GM12801 (cell line): ENCODE data around the gene DNAJB7.

ENCODE experiments used
- CTCF ChIP-seq: IDR thresholded peaks from one replicate; pipeline ENCODE4 v1.5.1; 2011; ENCODE audit warnings: control low read depth; ENCODE audit not compliant: insufficient read length; ENCODE audit errors: extremely low read depth

The DNAJB7 gene

DNA sequence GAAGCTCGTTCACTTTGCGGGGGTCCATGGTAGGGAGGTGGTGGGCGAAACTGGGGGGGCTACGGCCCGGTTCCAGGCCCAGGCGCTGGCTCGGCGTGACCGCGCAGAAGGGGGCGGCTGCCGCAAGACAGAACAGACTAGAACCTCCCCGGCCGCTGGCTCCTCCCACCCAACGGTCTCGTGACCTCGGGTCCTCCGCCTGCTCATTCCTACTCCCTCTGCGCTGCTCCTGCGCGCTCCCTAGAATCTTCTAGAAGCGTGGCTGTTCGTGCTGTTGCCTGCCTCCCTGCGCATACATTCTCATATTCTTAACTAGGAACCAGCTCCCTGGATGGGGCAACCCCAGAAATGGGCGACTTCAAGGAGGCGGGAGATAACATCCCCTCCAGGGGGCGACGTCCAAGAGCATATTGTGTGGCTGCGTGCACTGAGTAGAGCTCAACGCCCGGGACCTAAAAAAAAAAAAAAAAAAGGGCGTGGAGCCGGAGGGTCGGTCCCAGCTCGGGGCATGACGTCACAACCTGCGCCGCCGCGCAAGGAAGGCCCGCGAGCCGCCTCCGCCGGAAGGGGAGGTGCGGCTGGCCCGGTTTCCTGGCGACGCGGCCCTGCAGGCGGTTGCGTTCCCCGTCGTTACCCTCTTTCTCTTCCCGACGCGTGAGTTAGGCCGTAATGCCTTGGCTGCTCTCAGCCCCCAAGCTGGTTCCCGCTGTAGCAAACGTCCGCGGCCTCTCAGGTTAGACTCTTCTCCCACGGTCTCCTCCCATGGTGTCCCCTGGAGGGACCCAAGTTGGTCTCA, 5.2 kb downstream of the DNAJB7 start, which contains the start of the genes ST13 and XPNPEP3:
ST13 (minus strand) TSS at position 127 of the 796 bp plus-strand sequence; CDS start at position 28, 99 bp downstream.
XPNPEP3 (plus strand) TSS at position 636 of the 796 bp plus-strand sequence; CDS start at position 670, 34 bp downstream.
- TF ChIP-seq CTCF: no peak

DNA sequence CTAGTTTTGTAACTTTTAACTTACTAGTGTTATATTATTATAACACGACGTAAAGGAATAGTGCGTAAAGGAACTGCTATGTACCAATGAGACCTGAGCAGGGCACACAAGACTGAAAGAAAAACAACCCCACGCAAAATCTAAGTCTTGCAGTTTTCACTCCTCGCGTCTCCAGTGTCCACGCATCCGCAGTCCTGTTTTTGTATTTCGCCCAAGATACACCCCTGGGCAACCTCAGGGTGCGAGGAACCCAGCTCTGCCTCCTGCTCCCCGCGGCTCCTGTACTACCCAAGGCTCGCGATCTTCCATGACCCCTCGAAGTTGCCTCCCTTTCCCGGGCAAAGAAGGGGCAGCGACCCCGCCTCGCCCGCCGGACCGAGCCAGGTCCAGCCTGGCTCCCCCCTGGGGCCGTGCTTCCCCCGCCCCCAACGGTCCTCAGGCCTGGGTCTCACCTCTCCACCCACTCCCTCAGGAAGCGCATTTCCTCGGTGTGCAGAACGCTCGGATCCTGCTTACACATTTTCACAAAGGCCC, 5.9 kb downstream of the DNAJB7 start:
- no peak for TF ChIP-seq CTCF

GRCh38 chr22:40855071-40855978, 6.6 kb downstream of the DNAJB7 start:
- TF ChIP-seq CTCF: no peak

DNA sequence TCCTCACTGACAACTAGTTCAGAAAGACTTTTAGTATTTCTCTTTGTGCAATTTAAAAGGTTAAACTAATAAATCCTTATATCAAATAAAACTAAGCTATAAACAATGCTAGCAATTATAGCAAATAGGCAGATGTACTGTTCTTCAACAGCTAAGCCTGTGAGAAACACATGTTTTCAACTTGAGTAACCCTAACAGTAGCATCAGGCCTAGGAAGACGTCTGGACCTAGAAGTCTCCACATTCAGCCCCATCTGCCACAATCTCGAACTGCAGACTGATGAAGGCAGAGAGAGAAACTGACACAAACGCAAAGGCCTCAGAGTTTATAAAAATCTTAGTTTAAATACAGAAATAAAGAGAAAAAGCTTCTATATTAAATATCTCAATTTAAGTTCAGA, 8.0 kb downstream of the DNAJB7 start:
- TF ChIP-seq CTCF: no peak

DNA sequence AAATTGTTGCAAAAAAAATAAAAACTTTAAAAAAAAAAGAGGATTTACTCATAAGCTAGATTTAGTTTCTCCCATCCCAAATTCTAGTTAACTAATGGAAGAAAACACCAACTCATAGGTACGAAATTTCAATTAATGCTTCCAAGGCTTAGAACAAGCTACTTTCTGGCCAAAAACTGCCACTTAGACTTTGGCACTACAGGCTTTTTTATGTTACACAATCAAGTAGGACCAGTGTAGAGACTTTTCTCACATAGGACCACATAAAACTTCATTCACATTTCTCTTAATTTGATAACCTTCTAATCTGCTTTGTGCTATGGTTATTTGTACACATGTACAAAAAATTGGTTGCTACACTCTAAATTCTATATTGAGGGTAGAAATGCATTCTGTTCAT, 8.6 kb downstream of the DNAJB7 start:
- TF ChIP-seq CTCF: no peak

DNA sequence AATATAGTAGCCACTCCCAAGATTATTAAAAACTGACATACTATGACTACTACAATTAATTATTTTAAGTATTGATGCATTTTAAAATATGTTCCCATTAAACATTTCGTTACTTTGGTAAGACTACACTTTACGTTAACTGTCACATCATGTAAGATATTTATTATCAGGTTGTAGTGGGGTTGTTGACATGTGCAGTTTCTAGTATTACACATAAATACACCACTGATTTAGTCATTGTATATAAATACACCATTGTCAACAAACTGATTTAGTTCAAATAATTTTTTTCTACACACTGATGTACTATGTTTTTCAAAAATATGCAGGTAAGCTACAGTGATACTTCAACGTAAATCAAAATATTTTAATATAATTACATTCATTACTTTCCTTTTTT, 17.0 kb downstream of the DNAJB7 start:
- no peak for TF ChIP-seq CTCF

- no peak for TF ChIP-seq CTCF
Observed at GRCh38 chr22:40838486-40838885, 23.4 kb downstream of the DNAJB7 start.
